Stimulated activated CD4-positive, alpha-beta T cell treated with anti-CD3 and anti-CD28 coated beads, Interleukin-1b, Interleukin-23, amount 100 ng/mL, for 4 hours (primary cell): ENCODE measurements around the gene ATP8A1.
"Not testable (repeated sequence)": the region's sequence is repeated elsewhere in the genome, so short reads cannot be mapped to it uniquely, and the experiment has no call there.

Experiments used
- DNase-seq, 2 donors: peaks; one replicate each; pipeline ENCODE4 v3.0.0-alpha.2; 2020; ENCODE audit warnings: low read depth in 2 of 2

Gene ATP8A1

DNA sequence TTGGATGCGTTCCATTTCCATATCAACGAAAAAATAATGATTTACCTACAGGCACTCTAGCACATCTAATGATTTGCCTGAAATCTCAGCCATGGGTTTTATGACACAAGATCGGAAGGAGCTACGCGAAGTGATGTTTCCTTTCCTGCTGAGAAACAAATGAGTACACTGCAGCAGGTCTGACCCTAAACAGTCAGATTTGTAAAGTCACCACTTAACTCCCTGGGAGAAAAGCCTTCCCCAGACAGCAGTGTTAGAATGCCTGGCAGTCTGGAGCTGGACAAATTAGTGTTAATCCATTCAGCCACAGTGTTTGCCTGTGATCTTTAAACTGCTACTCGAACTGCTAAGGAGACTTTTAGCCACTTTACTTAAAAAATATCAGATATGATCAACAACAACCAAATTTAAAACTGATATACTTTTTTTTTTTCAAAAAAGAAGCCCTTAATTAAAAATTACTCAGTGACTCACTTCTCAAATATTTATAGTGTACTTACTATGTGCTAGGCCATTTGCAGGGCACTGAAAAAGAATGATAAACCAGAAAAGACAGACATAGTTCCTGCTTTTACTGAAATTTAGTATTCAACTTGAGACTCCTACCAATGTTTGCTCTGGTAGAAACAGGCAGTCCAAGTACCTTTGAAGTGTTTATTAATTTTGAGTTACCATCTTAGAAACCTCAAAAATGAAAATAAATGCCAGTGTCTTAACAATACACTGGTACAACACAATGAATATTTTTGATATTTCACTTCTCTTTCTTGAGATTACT lies 155.1 kb downstream of the ATP8A1 start:
- DNase-seq: no peak

GRCh38 chr4:42498040-42498439 lies 158.9 kb downstream of the ATP8A1 start:
- DNase-seq: no peak

DNA sequence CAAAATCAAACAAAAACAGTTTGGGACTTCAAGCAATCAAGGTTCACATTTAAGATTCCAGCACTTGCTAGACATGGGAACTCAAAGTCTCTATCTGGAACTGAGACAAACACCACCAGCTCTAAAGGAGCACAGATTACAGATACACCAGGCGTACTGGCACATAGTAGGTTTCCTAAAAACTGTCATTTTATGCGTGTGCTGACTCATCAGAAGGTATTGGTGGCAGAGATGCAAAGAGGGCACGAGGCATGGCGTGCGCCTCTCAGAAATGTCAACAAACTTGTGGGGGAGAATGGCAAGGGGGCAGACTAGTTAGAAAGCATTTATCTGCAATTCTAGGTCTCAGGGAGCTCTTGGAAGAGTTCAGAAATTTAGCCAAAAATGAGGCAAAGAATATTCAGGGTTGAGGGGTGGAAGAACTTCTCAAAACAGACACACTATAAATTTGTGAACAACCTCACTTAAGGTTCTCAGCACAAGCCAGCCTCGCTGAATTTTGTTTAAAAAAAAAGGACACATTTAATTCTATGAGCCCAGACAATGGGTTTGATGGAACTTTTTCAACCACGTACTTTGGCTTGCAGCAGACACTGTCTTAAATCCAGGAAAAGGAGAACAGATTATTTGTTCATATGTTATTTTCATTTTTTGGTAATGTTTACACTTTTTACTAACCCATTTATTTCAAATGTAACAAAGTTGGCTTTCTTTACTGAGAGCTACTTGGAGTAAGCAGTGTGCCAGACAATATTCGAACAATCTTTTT lies 159.6 kb downstream of the ATP8A1 start:
- no peak for DNase-seq

DNA sequence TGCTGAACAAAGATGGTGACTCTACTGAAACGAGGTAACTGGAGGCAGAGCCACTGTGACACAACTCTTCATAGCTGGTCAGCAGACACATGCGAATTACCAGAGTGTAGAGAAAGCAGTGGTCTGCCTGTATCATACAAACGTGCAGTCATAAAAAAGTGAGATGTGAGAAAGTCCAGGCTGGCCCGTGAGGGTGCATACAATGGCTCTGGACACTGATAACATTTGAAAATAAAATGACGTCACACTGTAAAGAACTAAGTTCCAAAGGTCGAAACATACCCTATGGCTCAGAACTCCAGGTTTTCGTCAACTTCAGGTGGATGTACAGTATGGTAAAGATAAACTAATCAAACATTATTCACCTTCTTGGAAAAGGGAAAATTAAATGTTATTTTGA lies 163.9 kb downstream of the ATP8A1 start:
- no peak for DNase-seq

DNA sequence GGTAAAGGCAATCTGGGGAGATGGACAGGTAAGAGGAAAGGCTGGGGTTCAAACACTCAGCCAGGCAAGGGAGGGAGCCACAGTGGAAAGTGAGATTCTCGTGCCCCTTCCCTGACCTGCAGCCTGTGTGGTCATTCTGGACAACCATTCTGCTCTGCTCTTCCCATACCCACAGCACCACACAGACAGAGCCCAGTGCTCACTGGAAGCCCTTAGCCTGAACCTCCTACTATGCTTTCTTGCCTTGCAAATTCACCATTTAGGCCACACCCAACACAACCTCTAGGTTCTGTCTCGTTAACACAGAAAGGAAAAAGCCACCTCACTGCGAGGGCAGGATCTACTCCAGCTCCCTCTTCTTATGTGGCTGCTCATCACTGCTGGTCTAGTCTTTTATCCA lies 166.9 kb downstream of the ATP8A1 start:
- no peak for DNase-seq

DNA sequence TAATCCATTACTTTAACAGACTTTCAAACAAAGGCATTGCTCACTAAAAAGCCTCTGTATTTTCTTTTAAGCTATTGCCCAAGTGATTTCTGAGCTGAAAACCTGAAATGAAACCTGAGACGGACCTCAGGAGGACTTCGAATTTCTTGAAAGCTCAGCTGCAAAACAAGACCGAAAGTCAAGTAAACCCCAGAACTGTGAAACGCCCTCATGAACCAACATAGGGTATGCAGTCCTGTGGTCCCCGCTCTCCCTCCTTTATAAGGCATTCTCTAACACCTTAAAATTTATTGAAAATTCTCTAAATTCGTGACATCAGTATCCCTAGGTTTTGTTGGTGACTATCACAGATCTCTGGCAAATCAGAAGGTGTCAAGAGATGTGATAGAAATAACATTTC lies 167.8 kb downstream of the ATP8A1 start:
- no peak for DNase-seq

DNA sequence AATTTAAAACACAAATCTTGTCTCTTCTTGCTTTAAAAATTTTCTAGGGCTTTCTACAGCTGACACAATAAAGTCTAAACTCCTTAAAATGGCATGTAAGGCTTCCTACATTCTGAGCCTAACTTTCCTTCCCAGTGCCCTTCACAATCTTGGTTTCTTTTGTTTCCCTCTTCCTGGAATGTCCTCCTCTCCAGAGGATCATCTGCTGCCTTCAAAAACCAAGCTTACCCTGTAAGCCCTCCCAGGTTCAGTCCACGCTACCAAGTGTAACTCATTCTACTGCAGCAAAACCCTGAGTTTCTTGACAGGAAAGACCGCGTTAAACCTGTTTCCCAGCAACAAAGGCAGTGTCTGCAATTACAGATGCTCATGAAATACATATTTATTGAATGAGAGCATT lies 168.4 kb downstream of the ATP8A1 start:
- no peak for DNase-seq

- no peak for DNase-seq
Measured at GRCh38 chr4:42488114-42488513, 168.8 kb downstream of the ATP8A1 start.

- DNase-seq: no peak
Measured at GRCh38 chr4:42487230-42487629, 169.7 kb downstream of the ATP8A1 start.

DNA sequence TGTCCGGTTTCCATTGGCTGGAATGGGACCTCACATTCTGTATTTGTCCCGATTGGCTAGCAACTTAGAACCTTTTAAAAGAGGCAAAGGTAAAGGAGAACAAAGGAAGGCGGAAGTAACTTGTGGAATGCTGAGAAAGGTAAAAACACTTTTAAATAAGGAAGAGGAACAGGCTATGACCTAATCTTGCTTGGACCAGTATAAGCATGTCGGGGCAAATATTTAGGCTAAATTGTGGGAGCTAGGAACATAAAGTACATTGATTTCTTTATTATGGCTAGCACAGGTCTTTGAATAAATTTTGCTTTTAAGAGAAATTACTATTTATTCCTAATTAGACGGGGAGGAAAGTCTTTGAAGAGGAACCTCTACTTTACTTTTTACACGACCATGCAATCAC lies 170.7 kb downstream of the ATP8A1 start:
- not testable (repeated sequence) for DNase-seq

DNA sequence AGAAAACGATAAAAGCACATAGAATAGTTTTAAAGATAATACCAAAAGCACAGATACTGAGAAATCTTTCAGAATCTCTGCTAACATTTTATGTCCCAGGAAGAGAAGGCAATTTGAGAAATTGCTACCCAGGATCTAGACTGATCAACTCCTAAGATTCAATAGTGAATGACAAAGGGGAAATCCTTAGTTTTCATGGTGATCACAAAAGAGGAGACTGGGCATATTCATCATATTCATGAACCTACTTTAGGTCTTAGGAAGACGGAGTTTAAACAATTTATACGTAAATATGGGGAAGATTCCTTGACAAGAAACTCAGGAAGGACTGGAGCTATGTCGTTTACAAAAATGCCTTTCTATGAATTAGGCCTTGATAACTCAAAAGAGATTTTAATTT lies 172.3 kb downstream of the ATP8A1 start:
- DNase-seq: no peak

- DNase-seq: no peak
Measured at GRCh38 chr4:42483426-42484379, 173.2 kb downstream of the ATP8A1 start.

DNA sequence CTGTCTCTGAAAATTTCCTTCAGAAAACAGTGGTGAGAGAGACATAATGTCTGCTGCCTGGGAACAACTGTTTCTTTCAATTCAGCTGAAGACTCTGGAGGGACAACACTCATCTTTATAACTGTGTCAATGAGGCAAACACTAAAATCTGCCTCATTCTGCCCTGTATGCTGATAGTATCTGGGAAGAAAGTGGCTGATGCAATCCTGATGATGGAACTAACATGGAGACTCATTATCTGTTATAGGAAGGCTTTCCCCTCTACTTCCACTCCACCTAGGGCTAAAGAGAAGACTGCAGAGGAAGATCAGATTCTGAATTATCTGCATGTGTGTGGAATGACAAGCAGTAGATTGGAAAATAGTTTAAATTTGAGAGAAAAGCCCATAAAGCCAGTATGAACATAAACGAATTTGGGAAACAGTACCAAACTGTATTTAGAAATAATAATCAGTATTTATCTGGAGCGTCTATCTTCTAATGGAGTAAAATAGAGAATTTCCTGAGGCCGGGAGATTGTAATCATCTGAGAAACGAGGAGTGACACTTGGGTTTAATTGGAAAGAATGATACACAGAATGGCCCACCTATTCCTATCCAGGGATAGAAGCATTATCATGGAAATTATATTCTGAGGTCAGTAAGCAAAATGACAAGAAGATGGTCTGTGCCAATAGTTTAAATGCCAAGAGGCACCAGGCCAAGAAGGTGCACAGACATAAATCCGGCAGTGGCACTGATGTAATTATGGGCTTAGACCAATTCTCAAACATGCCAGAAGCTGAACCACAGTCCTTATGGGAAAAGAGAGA lies 174.2 kb downstream of the ATP8A1 start:
- no peak for DNase-seq

GRCh38 chr4:42480717-42481116 lies 176.2 kb downstream of the ATP8A1 start:
- DNase-seq: no peak

- DNase-seq: no peak
Measured at GRCh38 chr4:42480281-42480680, 176.6 kb downstream of the ATP8A1 start.

- no peak for DNase-seq
Measured at GRCh38 chr4:42478946-42479345, 178.0 kb downstream of the ATP8A1 start.

- DNase-seq: no peak
Measured at GRCh38 chr4:42478509-42478908, 178.4 kb downstream of the ATP8A1 start.

DNA sequence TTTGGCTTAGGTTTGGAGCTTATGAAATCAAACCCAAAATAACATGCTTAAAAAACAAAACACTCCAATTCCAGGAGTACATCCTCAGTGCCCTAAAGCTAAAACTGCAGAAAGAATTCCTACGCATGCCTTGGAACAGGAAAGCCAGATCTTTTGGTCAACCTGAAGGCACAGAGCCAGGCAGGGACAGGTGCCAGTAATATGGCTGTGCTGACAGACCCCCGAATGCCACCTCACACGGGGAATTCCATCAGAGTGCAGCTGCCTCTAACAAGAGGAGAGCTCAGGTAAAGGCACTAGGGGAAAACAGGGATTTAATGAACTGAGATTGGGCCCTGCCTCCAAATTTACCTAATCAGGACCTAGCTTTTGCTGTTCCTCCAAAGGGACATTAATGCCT lies 182.5 kb downstream of the ATP8A1 start:
- DNase-seq: no peak

DNA sequence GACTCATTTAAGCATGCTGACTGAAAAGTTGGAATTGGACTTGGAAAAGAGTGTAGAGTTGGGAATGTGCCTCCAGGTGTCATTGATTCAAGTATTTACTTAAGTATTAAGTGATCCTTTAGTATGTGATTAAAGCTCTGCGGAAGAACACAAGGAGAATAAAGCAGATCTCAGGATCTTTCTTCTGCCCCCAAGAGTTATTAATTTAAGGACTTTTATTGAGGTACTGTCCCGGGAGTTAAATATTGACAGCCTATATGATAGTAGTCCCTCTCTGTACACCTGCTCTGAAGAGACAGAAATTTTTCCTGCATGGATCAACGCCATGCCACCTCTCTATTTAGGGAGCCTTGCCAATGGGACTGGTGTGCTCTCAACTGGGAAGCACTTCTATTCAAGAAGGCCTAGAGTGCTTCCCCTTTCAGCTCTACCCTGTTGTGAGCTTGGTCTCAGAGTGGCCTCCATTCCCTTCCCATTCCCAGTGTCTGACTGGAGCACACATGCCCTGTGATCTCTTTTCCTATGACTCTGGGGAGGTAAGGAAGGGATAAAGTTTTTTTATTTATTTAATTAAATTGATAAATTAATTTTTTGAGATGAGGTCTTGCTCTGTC lies 183.7 kb downstream of the ATP8A1 start:
- DNase-seq: no peak

DNA sequence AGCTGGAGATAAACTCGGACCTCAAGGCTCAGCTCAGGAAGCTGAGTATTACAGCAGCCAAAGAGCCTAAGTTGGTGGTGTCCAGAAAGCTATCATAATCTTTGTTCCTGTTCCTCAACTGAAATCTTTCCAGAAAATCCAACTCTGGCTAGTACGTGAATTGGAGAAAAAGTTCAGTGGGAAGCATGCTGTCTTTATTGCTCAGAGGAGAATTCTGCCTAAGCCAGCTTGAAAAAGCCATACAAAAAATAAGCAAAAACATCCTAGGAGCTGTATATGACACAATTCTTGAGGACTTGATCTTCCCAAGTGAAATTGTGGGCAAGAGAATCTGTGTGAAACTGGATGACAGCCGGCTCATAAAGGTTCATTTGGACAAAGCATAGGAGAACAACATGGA lies 185.0 kb downstream of the ATP8A1 start:
- DNase-seq: no peak

- DNase-seq: no peak
Measured at GRCh38 chr4:42470023-42470422, 186.9 kb downstream of the ATP8A1 start.
